GM19023 (cell line): ENCODE data around the gene NTRK2.

Experiments used
- ATAC-seq: cut with Tn5 transposase; IDR thresholded peaks from one replicate; pipeline ENCODE4 v1.9.1; 2021; ENCODE audit warnings: mild to moderate bottlenecking, moderate library complexity; ENCODE audit not compliant: unreplicated experiment

NTRK2 gene

DNA sequence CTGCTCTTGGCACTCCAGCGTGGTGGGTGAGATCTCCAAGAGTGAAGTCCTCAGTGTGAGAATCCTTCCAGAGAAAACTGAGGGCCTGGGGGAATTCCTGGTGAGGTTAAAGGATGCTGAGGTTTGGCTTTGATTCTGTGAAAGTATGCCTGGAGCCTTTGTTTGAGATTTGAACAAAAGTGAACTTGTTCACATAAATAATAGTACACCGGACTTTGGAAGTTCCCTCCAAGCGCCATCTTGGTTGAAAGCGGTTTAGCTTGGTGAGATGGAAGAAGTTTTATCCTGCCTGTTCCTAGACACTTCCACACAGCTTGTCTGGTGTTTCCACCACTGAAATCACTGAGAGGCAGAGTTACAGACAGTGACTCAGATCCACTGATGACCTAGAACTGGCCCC is 286.4 kb downstream of the NTRK2 start:
- no peak for ATAC-seq

- no peak for ATAC-seq
These were observed 289.8 kb downstream of the NTRK2 start for GRCh38 chr9:84959339-84959738.

- ATAC-seq = no peak
These were observed 297.6 kb downstream of the NTRK2 start for GRCh38 chr9:84966876-84967830.

GRCh38 chr9:84969084-84969483 is 299.6 kb downstream of the NTRK2 start:
- ATAC-seq = no peak

DNA sequence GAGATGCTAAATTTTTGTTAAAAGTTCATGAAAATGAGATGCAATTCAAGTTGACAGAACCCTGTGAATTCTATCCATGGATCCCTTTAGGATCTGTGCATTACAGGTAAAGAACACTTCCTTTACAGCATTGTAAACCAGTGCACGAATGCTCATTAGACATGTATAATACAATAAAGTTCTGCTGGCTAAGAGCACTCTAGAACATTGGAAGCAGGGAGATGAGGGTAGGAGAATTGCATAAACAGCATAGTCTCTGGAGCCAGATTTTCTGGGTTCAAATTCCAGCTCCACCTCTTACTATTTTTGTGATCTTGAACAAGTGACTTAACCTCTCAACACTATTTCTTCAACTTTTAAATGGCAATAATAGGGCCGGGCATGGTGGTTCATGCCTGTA is 300.2 kb downstream of the NTRK2 start:
- ATAC-seq = no peak

GRCh38 chr9:84970432-84970831 is 300.9 kb downstream of the NTRK2 start:
- no peak for ATAC-seq

DNA sequence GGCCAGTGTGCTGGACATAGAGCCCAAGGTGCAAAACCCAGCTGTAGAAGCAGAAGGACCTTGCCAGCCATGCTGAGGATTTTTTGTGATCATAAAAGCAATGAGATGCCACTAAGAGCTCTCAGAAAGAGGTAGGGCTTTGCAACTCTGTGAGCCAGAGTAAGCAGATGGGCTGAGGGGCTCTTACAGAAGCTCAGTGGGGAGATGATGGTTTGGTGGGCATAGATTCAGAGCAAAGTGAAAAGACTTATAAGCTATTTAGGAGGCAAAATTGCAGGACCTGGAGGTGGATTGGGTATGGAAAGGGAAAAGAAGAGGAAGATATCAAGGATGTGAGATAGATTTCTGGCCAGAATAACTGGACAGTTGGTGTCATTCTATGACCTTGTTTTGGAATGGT is 302.0 kb downstream of the NTRK2 start:
- no peak for ATAC-seq

DNA sequence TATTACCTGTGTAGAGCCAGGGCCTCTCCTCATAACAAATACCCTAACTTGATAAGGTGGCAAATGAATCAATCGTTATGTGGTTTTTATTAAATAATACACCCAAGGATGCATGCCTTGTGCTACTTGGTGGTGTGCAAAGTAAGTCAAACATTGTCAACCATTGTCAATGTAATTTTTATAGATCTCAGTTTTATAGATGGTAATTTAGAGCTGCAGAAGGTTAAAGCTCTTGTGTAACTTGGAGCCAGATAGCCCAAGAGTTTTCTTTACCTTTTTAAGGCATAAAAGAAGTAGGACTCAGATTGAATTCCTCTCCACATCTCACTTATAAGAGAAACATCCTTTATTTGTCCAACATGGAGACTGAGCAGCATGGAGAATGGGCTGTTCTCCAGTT is 304.7 kb downstream of the NTRK2 start:
- ATAC-seq = no peak

DNA sequence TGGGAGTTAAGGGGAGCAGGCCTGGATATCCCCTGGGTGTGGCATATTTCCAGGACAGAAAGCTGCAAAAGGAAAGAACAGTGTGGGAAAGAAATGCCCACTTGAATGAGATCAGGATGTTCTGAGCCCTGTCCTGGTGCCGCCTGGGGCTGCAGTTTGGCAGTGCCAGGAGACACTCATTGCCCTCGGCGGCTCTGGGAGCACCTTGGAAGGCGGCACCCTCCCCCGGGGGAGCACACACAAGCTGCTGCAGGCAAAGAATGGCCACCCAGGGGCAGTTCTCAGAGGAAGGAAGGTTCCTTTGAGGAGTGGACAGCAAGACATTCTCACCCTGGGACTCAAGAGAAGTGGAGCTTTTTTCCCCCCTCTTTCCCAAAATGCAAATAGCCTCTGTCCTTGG is 305.3 kb downstream of the NTRK2 start:
- ATAC-seq = no peak

- ATAC-seq = no peak
These were observed 306.4 kb downstream of the NTRK2 start for GRCh38 chr9:84975926-84976325.

DNA sequence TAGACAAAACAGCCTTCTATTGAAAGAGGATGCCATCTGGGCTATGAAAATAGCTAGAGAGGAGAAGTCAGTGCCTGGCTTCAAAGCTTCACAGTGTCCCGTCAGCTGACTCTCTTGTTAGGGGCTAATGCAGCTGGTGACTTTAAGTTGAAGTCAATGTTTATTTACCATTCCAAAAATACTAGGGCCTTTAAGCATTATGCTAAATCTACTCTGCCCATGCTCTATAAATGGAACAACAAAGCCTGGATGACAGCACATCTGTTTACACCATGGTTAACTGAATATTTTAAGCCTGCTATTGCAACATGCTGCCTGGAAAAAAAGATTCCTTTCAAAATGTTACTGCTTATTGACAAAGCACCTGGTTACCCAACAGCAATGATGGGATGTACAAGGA is 309.1 kb downstream of the NTRK2 start:
- ATAC-seq = no peak

- ATAC-seq = no peak
These were observed 314.2 kb downstream of the NTRK2 start for GRCh38 chr9:84983749-84984148.

DNA sequence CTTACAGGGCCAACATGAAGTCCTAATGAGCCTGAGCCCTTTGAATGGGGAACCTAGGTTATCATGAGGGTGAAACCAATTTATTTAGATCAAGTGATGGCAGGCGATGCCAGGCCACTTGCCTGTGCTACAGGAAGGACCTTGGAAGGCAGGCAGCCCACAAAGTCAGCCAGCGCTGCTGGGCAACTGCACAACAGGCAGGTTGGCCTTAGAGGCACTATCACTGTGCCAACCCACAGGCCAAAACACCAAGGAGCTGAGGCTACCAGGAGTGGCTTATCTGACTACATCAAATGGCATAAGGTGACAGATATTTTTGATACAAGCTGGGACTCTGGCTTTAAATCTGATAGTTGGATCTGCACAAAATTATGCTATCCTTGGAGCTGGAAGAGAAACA is 319.1 kb downstream of the NTRK2 start:
- ATAC-seq = no peak

DNA sequence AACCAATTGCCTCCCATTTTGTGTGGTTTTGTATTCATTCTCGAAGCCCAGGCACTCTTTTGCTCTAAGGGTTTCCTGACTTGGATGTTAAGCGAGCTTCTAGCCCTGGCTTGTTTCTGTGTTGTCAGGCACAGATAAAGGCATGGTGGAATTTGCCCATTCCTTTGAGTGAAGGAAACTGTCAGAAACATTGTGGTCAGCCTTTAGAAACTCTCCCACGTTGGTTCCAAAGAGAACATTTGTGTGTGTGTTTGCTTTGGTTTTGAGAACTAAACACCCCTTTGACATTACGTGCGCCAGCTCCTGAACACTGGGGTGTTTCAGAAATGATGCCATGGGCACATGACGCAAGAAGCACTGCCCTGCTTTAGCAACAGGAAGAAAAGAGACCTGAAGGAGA is 320.9 kb downstream of the NTRK2 start:
- no peak for ATAC-seq

DNA sequence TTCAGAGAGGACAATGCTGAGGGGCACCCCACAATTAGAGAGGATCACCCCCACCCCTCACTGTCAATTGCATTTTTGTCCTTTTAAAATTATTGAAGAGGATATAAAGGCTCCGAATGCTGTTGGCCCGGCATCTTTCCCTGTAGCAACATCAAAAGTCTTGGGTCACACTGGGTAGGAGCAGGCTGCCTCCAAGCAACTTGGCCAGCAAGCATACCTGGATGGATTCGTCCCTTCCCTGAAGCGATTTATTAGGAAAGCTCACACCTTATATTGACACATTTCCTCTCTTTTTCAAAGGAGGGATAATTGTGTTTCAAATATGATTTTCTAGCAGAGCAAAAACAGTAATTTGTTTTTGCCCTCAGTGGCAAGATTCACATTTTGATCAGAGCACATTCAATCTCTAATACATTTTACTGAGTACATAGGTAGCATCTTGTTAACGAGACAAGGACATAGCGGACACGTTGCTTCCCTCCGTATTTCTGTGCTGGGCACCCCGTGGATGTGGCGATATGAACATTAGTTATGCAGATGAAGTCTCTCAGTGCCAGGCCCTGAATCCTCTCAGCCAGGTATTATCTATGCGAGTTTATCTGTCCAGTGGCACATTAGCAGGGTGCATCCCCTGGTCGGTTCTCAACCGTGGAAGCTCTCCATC is 321.5 kb downstream of the NTRK2 start:
- ATAC-seq = no peak

- ATAC-seq = no peak
These were observed 322.0 kb downstream of the NTRK2 start for GRCh38 chr9:84991514-84991870.

DNA sequence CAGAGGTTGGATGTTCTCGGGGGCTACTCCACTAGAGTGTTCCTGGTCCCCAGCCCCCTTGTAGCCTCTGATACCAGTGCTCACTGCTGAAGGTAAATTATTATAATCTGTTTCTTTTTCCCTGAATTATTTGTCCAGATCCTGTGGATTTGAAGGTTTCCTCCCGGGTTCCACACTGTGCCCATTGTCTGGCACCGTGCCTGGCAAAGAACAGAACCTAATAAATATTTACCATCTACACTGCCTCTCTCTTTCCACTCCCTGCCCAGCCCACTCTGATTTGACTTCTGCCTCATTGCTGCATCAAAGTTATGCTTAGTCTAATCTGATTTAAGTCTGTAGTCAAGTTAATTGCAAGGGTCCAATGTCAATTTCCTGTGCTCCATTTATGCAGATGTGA is 322.9 kb downstream of the NTRK2 start:
- ATAC-seq = no peak

GRCh38 chr9:84993105-84993504 is 323.6 kb downstream of the NTRK2 start:
- ATAC-seq = no peak

GRCh38 chr9:84996029-84996428 is 326.5 kb downstream of the NTRK2 start:
- no peak for ATAC-seq

DNA sequence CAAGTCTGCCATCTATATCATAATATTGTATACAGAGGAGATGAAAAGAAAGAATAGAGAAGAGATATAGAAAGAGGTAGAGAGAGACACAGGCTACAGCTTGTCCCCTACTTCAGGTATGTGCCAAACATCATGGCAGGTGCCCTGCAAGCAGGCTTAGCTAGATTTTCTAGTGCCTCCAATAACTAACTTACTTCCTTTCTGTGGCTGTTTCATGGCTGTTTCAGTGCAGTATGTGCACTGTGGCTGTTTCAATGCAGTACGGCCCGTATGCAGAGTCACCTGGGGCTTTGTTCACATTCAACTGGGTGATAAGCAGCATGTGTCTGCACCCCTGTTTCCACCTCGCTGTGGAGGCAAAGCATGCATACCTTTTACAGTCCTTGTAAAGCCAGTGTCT is 327.2 kb downstream of the NTRK2 start:
- no peak for ATAC-seq

GRCh38 chr9:84997472-84997871 is 327.9 kb downstream of the NTRK2 start:
- no peak for ATAC-seq

DNA sequence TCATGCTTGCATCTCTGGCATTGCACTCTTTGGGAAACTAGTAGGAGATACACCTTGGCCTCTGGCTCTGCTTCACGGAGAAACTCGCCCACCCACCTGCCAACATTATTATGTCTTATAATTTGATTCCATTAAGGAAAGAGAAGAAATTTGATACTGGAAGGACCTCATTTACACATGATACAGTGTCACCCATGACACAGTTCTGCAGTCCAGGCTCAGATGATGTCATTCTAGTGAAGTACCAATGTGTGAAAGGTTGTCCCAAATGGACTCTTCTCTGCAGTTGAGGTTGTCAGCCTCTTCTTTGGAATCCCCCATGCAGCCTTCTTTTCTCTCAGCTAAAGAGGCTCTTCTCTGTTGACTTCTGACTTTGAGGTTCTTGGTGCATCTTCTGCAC is 329.1 kb downstream of the NTRK2 start:
- ATAC-seq = no peak
